NCI-H128 (cell line): ENCODE data around the gene OCA2.

Source experiments
- DNase-seq: peaks from one replicate; lab custom pipeline; 2025; ENCODE audit not compliant: unreplicated experiment; lab: John Stamatoyannopoulos, UW

OCA2 gene

GRCh38 chr15:27885201-27885600 is 213.9 kb downstream of the OCA2 start:
- DNase-seq = no peak

- no peak for DNase-seq
Observed at GRCh38 chr15:27884726-27885125, 214.4 kb downstream of the OCA2 start.

- no peak for DNase-seq
Observed at GRCh38 chr15:27878841-27879240, 220.3 kb downstream of the OCA2 start.

- no peak for DNase-seq
Observed at GRCh38 chr15:27873828-27874227, 225.3 kb downstream of the OCA2 start.

GRCh38 chr15:27873039-27873438 is 226.1 kb downstream of the OCA2 start:
- DNase-seq = no peak

- DNase-seq = no peak
Observed at GRCh38 chr15:27872355-27872754, 226.8 kb downstream of the OCA2 start.

- DNase-seq = no peak
Observed at GRCh38 chr15:27871902-27872260, 227.2 kb downstream of the OCA2 start.

GRCh38 chr15:27871078-27871901 is 227.8 kb downstream of the OCA2 start:
- no peak for DNase-seq

- DNase-seq = no peak
Observed at GRCh38 chr15:27870320-27870719, 228.8 kb downstream of the OCA2 start.

- DNase-seq = no peak
Observed at GRCh38 chr15:27869697-27870281, 229.3 kb downstream of the OCA2 start.

- DNase-seq = no peak
Observed at GRCh38 chr15:27868828-27869404, 230.2 kb downstream of the OCA2 start.

GRCh38 chr15:27867861-27868260 is 231.3 kb downstream of the OCA2 start:
- no peak for DNase-seq

- DNase-seq = no peak
Observed at GRCh38 chr15:27866505-27867165, 232.5 kb downstream of the OCA2 start.

- DNase-seq = no peak
Observed at GRCh38 chr15:27865926-27866325, 233.2 kb downstream of the OCA2 start.

GRCh38 chr15:27865323-27865922 is 233.7 kb downstream of the OCA2 start:
- DNase-seq = no peak

- no peak for DNase-seq
Observed at GRCh38 chr15:27864719-27865118, 234.4 kb downstream of the OCA2 start.

GRCh38 chr15:27864086-27864485 is 235.0 kb downstream of the OCA2 start:
- no peak for DNase-seq

- no peak for DNase-seq
Observed at GRCh38 chr15:27863000-27863399, 236.1 kb downstream of the OCA2 start.

GRCh38 chr15:27861171-27861570 is 237.9 kb downstream of the OCA2 start:
- no peak for DNase-seq

GRCh38 chr15:27855137-27855536 is 244.0 kb downstream of the OCA2 start:
- DNase-seq = no peak

- DNase-seq = no peak
Observed at GRCh38 chr15:27854601-27855000, 244.5 kb downstream of the OCA2 start.
